ENCODE results near the gene ATP6V0E1.
"Not testable (repeated sequence)": the region's sequence is repeated elsewhere in the genome, so short reads cannot be mapped to it uniquely, and the experiment has no call there.

Gene ATP6V0E1

GRCh38 chr5:173004013-173004412 lies 20.4 kb downstream of the ATP6V0E1 start:
- no peak for DNase-seq (ENCODE audit: low read depth)

GRCh38 chr5:173004447-173004846 lies 20.9 kb downstream of the ATP6V0E1 start:
- no peak for DNase-seq (ENCODE audit: low read depth)

- DNase-seq (ENCODE audit: low read depth), result no peak
Measured at GRCh38 chr5:173010021-173010420, 26.4 kb downstream of the ATP6V0E1 start.

GRCh38 chr5:173010547-173011464 lies 27.2 kb downstream of the ATP6V0E1 start:
- no peak for DNase-seq (ENCODE audit: low read depth)

GRCh38 chr5:173011566-173011965 lies 28.0 kb downstream of the ATP6V0E1 start:
- no peak for DNase-seq (ENCODE audit: low read depth)

- DNase-seq (ENCODE audit: low read depth), result no peak
Measured at GRCh38 chr5:173012882-173013281, 29.3 kb downstream of the ATP6V0E1 start.

- no peak for DNase-seq (ENCODE audit: low read depth)
Measured at GRCh38 chr5:173014671-173015070, 31.1 kb downstream of the ATP6V0E1 start.

GRCh38 chr5:173015192-173015591 lies 31.6 kb downstream of the ATP6V0E1 start:
- no peak for DNase-seq (ENCODE audit: low read depth)

- no peak for DNase-seq (ENCODE audit: low read depth)
Measured at GRCh38 chr5:173015598-173016455, 32.3 kb downstream of the ATP6V0E1 start.

- DNase-seq (ENCODE audit: low read depth), result no peak
Measured at GRCh38 chr5:173016598-173017046, 33.1 kb downstream of the ATP6V0E1 start.

GRCh38 chr5:173017087-173017486 lies 33.5 kb downstream of the ATP6V0E1 start:
- DNase-seq (ENCODE audit: low read depth), result not testable (repeated sequence)

- DNase-seq (ENCODE audit: low read depth), result no peak
Measured at GRCh38 chr5:173018358-173018757, 34.8 kb downstream of the ATP6V0E1 start.

GRCh38 chr5:173020154-173020581 lies 36.6 kb downstream of the ATP6V0E1 start:
- DNase-seq (ENCODE audit: low read depth), result no peak

- DNase-seq (ENCODE audit: low read depth), result no peak
Measured at GRCh38 chr5:173020643-173021042, 37.1 kb downstream of the ATP6V0E1 start.

GRCh38 chr5:173025651-173026050 lies 42.1 kb downstream of the ATP6V0E1 start:
- no peak for DNase-seq (ENCODE audit: low read depth)

- no peak for DNase-seq (ENCODE audit: low read depth)
Measured at GRCh38 chr5:173027905-173028304, 44.3 kb downstream of the ATP6V0E1 start.

GRCh38 chr5:173028811-173029327 lies 45.3 kb downstream of the ATP6V0E1 start:
- DNase-seq (ENCODE audit: low read depth), result no peak

- no peak for DNase-seq (ENCODE audit: low read depth)
Measured at GRCh38 chr5:173029499-173029921, 45.9 kb downstream of the ATP6V0E1 start.

GRCh38 chr5:173032096-173032495 lies 48.5 kb downstream of the ATP6V0E1 start:
- DNase-seq (ENCODE audit: low read depth), result not testable (repeated sequence)

GRCh38 chr5:173032730-173033129 lies 49.2 kb downstream of the ATP6V0E1 start:
- no peak for DNase-seq (ENCODE audit: low read depth)

- DNase-seq (ENCODE audit: low read depth), result no peak
Measured at GRCh38 chr5:173033923-173034322, 50.4 kb downstream of the ATP6V0E1 start.
